Activated CD4-positive, alpha-beta memory T cell treated with anti-CD3 and anti-CD28 coated beads for 36 hours (primary cell): ENCODE measurements around the gene ICAM5. TPM values are rescaled to one million over a fixed set of nuclear protein-coding genes. Genes with fewer than 3 reads are reported as not detected.

Source experiments
- CTCF ChIA-PET: fragments of 350-600 bp; sonication (Branson Sonifier 250); formaldehyde crosslinking; loops from one replicate; lab custom pipeline; 2021; ENCODE audit warnings: antibody characterized with exemption, inconsistent platforms; lab: Charles Lee
- POLR2A ChIA-PET: fragments of 350-600 bp; sonication (Branson Sonifier 250); formaldehyde crosslinking; loops from one replicate; lab custom pipeline; 2021; ENCODE audit warnings: antibody characterized with exemption; lab: Charles Lee
- DNase-seq: peaks from one replicate; pipeline ENCODE4 v3.0.0-alpha.2; 2020
- H3K27ac Mint-ChIP-seq: one replicate; pipeline ENCODE4 v1.8.0; 2021; ENCODE audit warnings: mixed read lengths
- H3K27me3 Mint-ChIP-seq: one replicate; pipeline ENCODE4 v1.8.0; 2021; ENCODE audit warnings: mixed read lengths
- H3K36me3 Mint-ChIP-seq: one replicate; pipeline ENCODE4 v1.8.0; 2021; ENCODE audit warnings: mixed read lengths
- H3K4me1 Mint-ChIP-seq: one replicate; pipeline ENCODE4 v1.8.0; 2021; ENCODE audit warnings: low read depth, mixed read lengths
- H3K4me3 Mint-ChIP-seq: one replicate; pipeline ENCODE4 v1.8.0; 2021; ENCODE audit warnings: mild to moderate bottlenecking, mixed read lengths
- H3K9me3 Mint-ChIP-seq: one replicate; pipeline ENCODE4 v1.8.0; 2021; ENCODE audit warnings: mixed read lengths
- intact Hi-C: fragments of 100-400 bp; cut with micrococcal nuclease; formaldehyde crosslinking; loops from one replicate; pipeline ENCODE4 v1.15.1; 2023
- total RNA-seq, 2 experiments: library from RNA; stranded (reverse); gene quantifications; one replicate each; pipeline ENCODE4 v1.2.3, GENCODE V29; 2021

The ICAM5 gene
- total RNA-seq, 2 experiments from 2014 or later, result 1.1 to 1.3 TPM

- ChIA-PET CTCF (interaction anchor here (0.6 to 9.4 kb wide), 4 partner anchors 14 to 322 kb away, joined by 3 to 189 read pairs (median 5); no protein-coding TSS in a partner anchor), POLR2A (interaction anchor here (0.6 kb wide), 1 partner anchor 14 kb away, joined by 5 read pairs; no protein-coding TSS in a partner anchor)
- no peak overlapping the region for H3K27ac Mint-ChIP-seq
- peaks cover 39% of the 10 kb centered on the region for H3K36me3 Mint-ChIP-seq
- H3K4me3 Mint-ChIP-seq, result no peak overlapping the region
- no peaks in the 10 kb centered on the region for H3K9me3 Mint-ChIP-seq
- intact Hi-C loops, result no loop called here
- DNase-seq, result no peak
- H3K4me1 Mint-ChIP-seq, result peaks cover 37% of the 10 kb centered on the region
- no peaks in the 10 kb centered on the region for H3K27me3 Mint-ChIP-seq
These were observed 33.2 kb upstream of the ICAM5 start for GRCh38 chr19:10256551-10256950.

DNA sequence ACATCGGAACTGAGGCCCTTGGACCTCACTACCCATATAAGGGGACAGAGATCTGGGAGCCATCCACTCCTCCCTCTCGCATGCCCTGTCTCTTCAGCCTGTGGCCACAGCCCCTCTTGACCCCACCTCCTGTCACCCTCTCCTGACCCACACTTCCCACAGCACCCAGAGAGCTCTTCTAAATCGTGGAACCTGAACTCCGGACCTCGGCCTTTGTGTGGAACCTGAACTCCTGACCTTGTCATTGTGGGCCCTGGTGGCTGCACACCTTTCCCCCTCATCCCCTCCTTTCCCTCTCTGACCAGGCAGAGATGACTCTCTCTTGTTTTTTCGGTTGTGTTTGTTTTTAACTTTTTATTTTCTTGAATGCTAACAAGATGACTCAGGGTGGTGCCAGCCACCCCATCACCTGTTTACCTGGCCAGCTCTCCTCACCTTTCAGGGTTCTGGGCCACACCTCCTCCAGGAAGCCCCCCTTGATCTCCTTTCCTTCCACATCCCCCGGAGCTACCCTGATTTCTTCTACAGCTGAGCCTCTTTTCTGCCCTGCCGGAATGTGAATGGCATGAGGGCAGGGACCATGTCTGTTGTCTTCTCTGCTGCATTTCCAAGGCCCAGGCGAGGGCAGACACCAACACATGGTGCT is 32.7 kb upstream of the ICAM5 start:
- Mint-ChIP-seq H3K36me3 (peaks cover 37% of the 10 kb centered on the region), H3K9me3 (no peaks in the 10 kb centered on the region), H3K4me1 (peaks cover 36% of the 10 kb centered on the region), H3K4me3 (no peak overlapping the region), H3K27ac (no peak overlapping the region), H3K27me3 (no peaks in the 10 kb centered on the region)
- CTCF ChIA-PET, result interaction anchor here (0.6 to 9.4 kb wide), 4 partner anchors 13 to 321 kb away, joined by 3 to 189 read pairs (median 5); no protein-coding TSS in a partner anchor
- POLR2A ChIA-PET, result interaction anchor here (0.6 kb wide), 1 partner anchor 13 kb away, joined by 5 read pairs; no protein-coding TSS in a partner anchor
- no peak for DNase-seq
- intact Hi-C loops, result no loop called here

GRCh38 chr19:10258080-10258710 is 31.6 kb upstream of the ICAM5 start:
- no peak for DNase-seq
- ChIA-PET CTCF (interaction anchor here (0.6 to 9.4 kb wide), 35 partner anchors 8 to 444 kb away, joined by 3 to 189 read pairs (median 4); partner anchors contain the start of genes CDC37, ICAM1, ICAM4 and ICAM5), POLR2A (interaction anchor here (0.8 to 5.3 kb wide), 5 partner anchors 12 to 164 kb away, joined by 3 to 69 read pairs (median 13); partner anchors contain the start of genes ICAM1, ICAM5 and TYK2)
- H3K9me3 Mint-ChIP-seq, result no peaks in the 10 kb centered on the region
- no peak overlapping the region for H3K27ac Mint-ChIP-seq
- H3K4me3 Mint-ChIP-seq, result no peak overlapping the region
- peaks cover 32% of the 10 kb centered on the region for H3K4me1 Mint-ChIP-seq
- no peaks in the 10 kb centered on the region for H3K27me3 Mint-ChIP-seq
- peaks cover 31% of the 10 kb centered on the region for H3K36me3 Mint-ChIP-seq
- intact Hi-C loops, result loop anchor here (2.0 kb wide), 1 partner anchor 123 kb away; the partner anchor contains the start of gene TYK2

DNA sequence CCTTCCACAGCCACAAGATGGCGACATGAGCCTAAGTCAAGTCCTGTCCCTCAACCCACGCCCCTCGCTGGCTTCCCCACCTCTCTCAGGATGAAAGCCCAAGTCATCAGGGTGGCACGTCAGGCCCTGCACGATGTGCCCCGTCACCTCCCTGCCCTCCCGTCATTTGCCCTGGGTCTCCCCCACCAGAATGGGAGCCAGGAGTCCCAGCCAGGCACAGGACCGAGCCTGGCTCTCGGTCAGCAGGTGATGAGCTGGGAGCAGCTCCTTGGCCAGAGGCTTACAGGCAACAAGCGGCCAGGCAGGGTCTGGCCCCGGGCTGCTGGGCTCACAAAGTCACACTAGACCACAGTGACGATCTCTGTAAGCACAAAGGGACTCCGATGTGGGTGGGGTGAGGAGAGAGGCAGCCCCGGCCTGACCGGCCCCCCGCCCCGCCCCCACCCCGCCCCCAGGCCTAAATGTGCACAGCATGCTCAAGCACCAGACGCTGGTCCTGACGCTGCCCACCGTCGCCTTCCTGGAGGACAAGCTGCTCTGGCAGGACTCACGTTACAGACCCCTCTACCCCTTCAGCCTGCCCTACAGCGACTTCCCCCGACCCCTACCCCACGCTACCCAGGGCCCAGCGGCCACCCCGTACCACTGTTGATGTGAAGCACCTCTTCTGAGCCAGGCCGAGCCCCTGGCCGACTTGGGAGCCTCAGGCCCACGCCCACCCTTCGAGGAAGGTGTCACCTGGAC is 30.4 kb upstream of the ICAM5 start:
- POLR2A ChIA-PET, result interaction anchor here (0.6 to 5.3 kb wide), 9 partner anchors 11 to 163 kb away, joined by 3 to 69 read pairs (median 3); partner anchors contain the start of genes ICAM1, ICAM5 and TYK2
- CTCF ChIA-PET, result interaction anchor here (0.6 to 9.4 kb wide), 45 partner anchors 9 to 443 kb away, joined by 3 to 189 read pairs (median 4); partner anchors contain the start of genes CDC37, ICAM1, ICAM4 and ICAM5
- H3K9me3 Mint-ChIP-seq, result no peaks in the 10 kb centered on the region
- no peaks in the 10 kb centered on the region for H3K27me3 Mint-ChIP-seq
- intact Hi-C loops, result loop anchor here (1.0 to 2.0 kb wide), 2 partner anchors 121 to 130 kb away; partner anchors contain the start of gene TYK2
- H3K4me1 Mint-ChIP-seq, result peaks cover 26% of the 10 kb centered on the region
- DNase-seq, result peak; percentile 98
- H3K4me3 Mint-ChIP-seq, result no peak overlapping the region
- peaks cover 29% of the 10 kb centered on the region for H3K36me3 Mint-ChIP-seq
- H3K27ac Mint-ChIP-seq, result peak overlapping the region; percentile 93

DNA sequence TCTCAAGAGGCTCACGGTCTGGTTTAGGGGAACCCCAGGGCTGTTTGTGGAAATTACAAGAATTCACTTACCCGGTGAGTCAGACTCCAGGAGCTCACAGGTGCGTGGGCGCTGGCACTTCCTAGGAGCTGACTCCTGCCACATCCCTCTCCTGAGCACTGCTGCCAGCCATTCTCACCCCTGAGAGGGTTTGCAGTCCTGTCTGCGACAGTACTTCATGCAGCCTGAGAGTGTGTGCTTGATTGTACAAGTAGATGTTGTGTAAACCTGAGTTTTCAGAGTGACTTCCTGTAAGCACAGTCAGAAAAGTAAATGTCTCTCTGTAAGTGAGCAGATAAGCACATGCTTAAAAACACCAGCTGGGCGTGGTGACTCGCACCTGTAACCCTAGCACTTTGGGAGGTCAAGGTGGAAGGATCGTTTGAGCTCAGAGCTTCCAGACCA is 29.6 kb upstream of the ICAM5 start:
- ChIA-PET CTCF (interaction anchor here (0.5 to 9.4 kb wide), 21 partner anchors 10 to 439 kb away, joined by 3 to 189 read pairs (median 8); partner anchors contain the start of genes CDC37, ICAM1, ICAM4 and ICAM5), POLR2A (interaction anchor here (0.6 to 5.3 kb wide), 10 partner anchors 10 to 168 kb away, joined by 3 to 69 read pairs (median 3); partner anchors contain the start of genes ICAM1 and TYK2)
- Mint-ChIP-seq H3K27me3 (no peaks in the 10 kb centered on the region), H3K27ac (peak overlapping the region; percentile 93), H3K9me3 (no peaks in the 10 kb centered on the region), H3K4me3 (peak overlapping the region; percentile 48), H3K36me3 (peaks cover 25% of the 10 kb centered on the region), H3K4me1 (peaks cover 26% of the 10 kb centered on the region)
- intact Hi-C loops, result loop anchor here (1.0 kb wide), 2 partner anchors 9 to 11 kb away; partner anchors contain the start of gene ICAM1
- DNase-seq, result peak; percentile 89

DNA sequence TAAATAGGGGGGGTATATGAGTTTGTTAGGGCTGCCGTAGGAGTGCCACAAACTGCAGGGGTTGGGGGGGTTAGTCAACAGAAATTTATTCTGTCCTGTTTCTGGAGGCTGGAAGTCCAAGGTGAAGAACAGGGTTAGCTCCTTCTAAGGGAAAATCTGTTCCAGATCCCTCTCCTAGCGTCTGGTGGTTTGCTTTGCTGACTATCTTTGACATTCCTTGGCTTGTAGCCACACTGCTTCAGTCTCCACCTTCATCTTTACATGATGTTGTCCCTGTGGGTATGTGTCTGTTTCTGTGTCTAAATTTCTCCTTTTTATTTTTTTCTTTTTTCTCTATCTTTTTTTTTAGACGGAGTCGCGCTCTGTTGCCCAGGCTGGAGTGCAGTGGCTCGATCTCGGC is 27.0 kb upstream of the ICAM5 start:
- Mint-ChIP-seq H3K9me3 (no peaks in the 10 kb centered on the region), H3K4me3 (no peak overlapping the region), H3K4me1 (peaks cover 26% of the 10 kb centered on the region), H3K36me3 (peaks cover 6% of the 10 kb centered on the region), H3K27me3 (no peaks in the 10 kb centered on the region), H3K27ac (no peak overlapping the region)
- intact Hi-C loops, result no loop called here
- CTCF ChIA-PET, result interaction anchor here (0.7 to 9.4 kb wide), 4 partner anchors 12 to 130 kb away, joined by 3 to 189 read pairs (median 53); no protein-coding TSS in a partner anchor
- DNase-seq, result no peak
- POLR2A ChIA-PET, result interaction anchor here (5.3 kb wide), 1 partner anchor 8 kb away, joined by 69 read pairs; the partner anchor contains the start of gene ICAM1

DNA sequence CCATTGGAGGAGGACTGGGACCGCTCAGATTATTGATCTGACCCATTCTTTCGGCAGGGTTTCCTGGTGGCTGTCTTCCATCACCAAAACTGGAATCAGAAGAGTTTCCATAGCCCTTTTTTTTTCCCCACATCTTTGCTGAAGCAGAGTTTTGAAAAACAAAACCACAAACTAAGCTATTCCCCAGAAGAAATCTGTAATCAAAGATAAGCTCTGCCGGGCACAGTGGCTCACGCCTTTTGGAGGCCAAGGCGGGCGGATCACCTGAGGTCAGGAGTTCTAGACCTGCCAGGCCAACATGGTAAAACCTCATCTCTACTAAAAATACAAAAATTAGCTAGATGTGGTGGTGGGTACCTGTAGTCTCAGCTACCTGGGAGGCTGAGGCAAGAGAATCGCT is 23.0 kb upstream of the ICAM5 start:
- DNase-seq, result no peak
- intact Hi-C loops, result no loop called here
- H3K27me3 Mint-ChIP-seq, result no peaks in the 10 kb centered on the region
- ChIA-PET POLR2A (interaction anchor here (1.5 kb wide), 1 partner anchor 114 kb away, joined by 3 read pairs; the partner anchor contains the start of gene TYK2), CTCF (interaction anchor here (0.6 to 6.5 kb wide), 2 partner anchors 102 to 121 kb away, joined by 4 to 212 read pairs; no protein-coding TSS in a partner anchor)
- no peak overlapping the region for H3K27ac Mint-ChIP-seq
- peaks cover 15% of the 10 kb centered on the region for H3K4me1 Mint-ChIP-seq
- no peak overlapping the region for H3K4me3 Mint-ChIP-seq
- no peaks in the 10 kb centered on the region for H3K9me3 Mint-ChIP-seq
- H3K36me3 Mint-ChIP-seq, result peaks cover 4% of the 10 kb centered on the region

- Mint-ChIP-seq H3K27ac (peak overlapping the region; percentile 1), H3K9me3 (no peaks in the 10 kb centered on the region), H3K27me3 (no peaks in the 10 kb centered on the region), H3K4me1 (peaks cover 23% of the 10 kb centered on the region), H3K4me3 (no peak overlapping the region), H3K36me3 (peaks cover 10% of the 10 kb centered on the region)
- no peak for DNase-seq
- intact Hi-C loops, result no loop called here
- ChIA-PET CTCF (interaction anchor here (0.7 to 6.5 kb wide), 4 partner anchors 9 to 136 kb away, joined by 3 to 212 read pairs (median 62); partner anchors contain the start of gene CDC37), POLR2A (interaction anchor here (0.8 to 4.7 kb wide), 2 partner anchors 8 to 66 kb away, joined by 3 to 69 read pairs; no protein-coding TSS in a partner anchor)
These were observed 21.7 kb upstream of the ICAM5 start for GRCh38 chr19:10268071-10268470.

GRCh38 chr19:10269333-10270179 is 20.2 kb upstream of the ICAM5 start:
- ChIA-PET POLR2A (interaction anchor here (0.5 to 4.7 kb wide), 9 partner anchors 9 to 123 kb away, joined by 3 to 69 read pairs (median 10); partner anchors contain the start of genes ICAM4, ICAM5 and RAVER1), CTCF (interaction anchor here (0.6 to 6.5 kb wide), 28 partner anchors 9 to 863 kb away, joined by 3 to 212 read pairs (median 6); partner anchors contain the start of genes CDC37, FDX2, ICAM4 and ICAM5)
- no peaks in the 10 kb centered on the region for H3K27me3 Mint-ChIP-seq
- peaks cover 30% of the 10 kb centered on the region for H3K4me1 Mint-ChIP-seq
- H3K36me3 Mint-ChIP-seq, result peaks cover 15% of the 10 kb centered on the region
- intact Hi-C loops, result loop anchor here (1.0 to 2.0 kb wide), 4 partner anchors 17 to 120 kb away; partner anchors contain the start of genes ICAM4, ICAM5 and TYK2
- DNase-seq, result peak; percentile 93
- peak overlapping the region; percentile 85 for H3K4me3 Mint-ChIP-seq
- H3K27ac Mint-ChIP-seq, result peak overlapping the region; percentile 89
- H3K9me3 Mint-ChIP-seq, result no peaks in the 10 kb centered on the region
